Measurements from ENCODE around the gene TBC1D3I.

The TBC1D3I gene

DNA sequence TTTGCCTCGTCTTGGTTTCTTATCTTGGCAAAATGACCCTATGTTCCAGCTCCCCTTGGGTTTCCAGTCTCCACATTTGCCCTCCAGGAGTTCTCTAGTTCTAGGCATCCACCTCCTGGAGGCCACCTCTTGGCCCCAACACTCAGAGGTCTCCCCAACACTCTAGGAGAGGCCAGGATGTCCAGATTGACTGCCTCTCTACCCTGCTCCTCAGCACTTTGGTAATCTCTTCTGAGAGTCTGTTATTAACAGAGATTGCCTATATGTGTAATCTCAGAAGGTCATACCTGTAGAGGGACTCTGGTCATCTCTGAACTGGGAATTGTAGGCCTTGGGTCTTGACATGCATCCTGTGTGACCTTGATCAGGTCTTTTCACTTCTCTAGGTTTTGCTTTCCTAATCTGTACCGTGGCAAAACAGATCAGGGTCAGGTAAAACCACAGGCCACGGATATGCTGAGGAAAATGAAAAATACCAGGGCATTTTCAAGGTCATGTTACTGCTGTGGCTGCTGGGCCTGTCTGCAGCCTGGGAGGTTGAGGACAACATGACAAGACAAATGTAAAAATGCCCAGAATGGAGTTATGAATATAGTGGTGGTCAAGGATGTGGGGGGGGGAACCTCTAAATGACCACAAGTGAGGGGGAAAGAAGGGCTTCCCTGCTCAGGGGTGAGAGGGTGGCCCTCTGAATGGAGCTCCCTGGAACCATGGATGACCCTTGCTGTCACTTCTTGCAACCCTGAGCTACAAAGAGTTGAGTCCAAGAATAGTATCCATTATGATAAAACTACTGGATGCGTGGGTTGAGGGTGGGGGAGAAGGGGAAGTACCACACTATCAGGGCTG is 58.5 kb downstream of the TBC1D3I start:
- no peak for DNase-seq

GRCh38 chr17:36204724-36205500 is 59.5 kb downstream of the TBC1D3I start:
- DNase-seq, result no peak
